Kidney epithelial cell (primary cell): ENCODE measurements around the gene DLAT. TPM values are rescaled to one million over a fixed set of nuclear protein-coding genes. Genes with fewer than 3 reads are reported as not detected.
"Not testable (repeated sequence)": the region's sequence is repeated elsewhere in the genome, so short reads cannot be mapped to it uniquely, and the experiment has no call there.

ENCODE experiments used
- DNase-seq: peaks from one replicate; pipeline ENCODE4 v3.0.0-alpha.2; 2010; ENCODE audit warnings: low read depth
- H3K27me3 ChIP-seq: 2 replicates; pipeline ENCODE4 v1.6.0; 2011; ENCODE audit warnings: low read length; ENCODE audit not compliant: control insufficient read depth, insufficient read depth
- H3K36me3 ChIP-seq: 2 replicates; pipeline ENCODE4 v1.5.1; 2011; ENCODE audit warnings: low read length; ENCODE audit not compliant: control insufficient read depth, insufficient read depth
- H3K4me3 ChIP-seq: 2 replicates; pipeline ENCODE4 v1.5.1; 2011; ENCODE audit warnings: low read depth, mild to moderate bottlenecking, control low read depth, low read length
- total RNA-seq: library from RNA; depleted of rRNA; stranded (reverse); fragments of >200 nt; gene quantifications from 2 replicates; pipeline ENCODE4 v1.2.3, GENCODE V29; 2015
- TF ChIP-seq, protein P1 (sequence below): IDR thresholded peaks from 2 replicates; pipeline ENCODE4 v1.5.1; 2011; ENCODE audit warnings: mild to moderate bottlenecking, moderate library complexity, low read length, control low read depth, inconsistent platforms; ENCODE audit not compliant: insufficient read depth, poor library complexity, severe bottlenecking

The DLAT gene
- total RNA-seq, 1 donor from 2014 or later = 33.4 TPM

DNA sequence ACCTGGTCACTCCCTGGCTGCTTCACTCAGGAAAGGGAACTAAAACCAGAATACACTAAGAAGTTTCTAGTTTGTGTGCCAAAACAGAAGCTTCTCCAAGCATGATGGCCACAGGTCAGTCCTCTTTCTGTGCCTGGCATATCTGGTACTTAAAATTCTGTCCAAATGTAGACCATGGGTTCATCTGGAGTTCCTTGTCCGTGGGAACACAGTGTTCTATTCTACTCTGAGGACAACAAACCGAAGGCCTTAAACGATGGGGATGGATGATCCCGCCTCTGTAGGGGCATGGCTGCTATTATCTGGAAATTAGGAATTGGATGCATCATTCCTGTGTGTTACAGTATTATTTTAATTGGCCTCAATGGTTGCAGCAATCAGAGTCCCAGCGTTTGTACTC lies 6.1 kb upstream of the DLAT start:
- no peak for DNase-seq
- TF ChIP-seq, protein P1, sequence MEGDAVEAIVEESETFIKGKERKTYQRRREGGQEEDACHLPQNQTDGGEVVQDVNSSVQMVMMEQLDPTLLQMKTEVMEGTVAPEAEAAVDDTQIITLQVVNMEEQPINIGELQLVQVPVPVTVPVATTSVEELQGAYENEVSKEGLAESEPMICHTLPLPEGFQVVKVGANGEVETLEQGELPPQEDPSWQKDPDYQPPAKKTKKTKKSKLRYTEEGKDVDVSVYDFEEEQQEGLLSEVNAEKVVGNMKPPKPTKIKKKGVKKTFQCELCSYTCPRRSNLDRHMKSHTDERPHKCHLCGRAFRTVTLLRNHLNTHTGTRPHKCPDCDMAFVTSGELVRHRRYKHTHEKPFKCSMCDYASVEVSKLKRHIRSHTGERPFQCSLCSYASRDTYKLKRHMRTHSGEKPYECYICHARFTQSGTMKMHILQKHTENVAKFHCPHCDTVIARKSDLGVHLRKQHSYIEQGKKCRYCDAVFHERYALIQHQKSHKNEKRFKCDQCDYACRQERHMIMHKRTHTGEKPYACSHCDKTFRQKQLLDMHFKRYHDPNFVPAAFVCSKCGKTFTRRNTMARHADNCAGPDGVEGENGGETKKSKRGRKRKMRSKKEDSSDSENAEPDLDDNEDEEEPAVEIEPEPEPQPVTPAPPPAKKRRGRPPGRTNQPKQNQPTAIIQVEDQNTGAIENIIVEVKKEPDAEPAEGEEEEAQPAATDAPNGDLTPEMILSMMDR = no peak
- Histone ChIP-seq H3K4me3 (no peak overlapping the region), H3K36me3 (no peaks in the 10 kb centered on the region), H3K27me3 (no peaks in the 10 kb centered on the region)

DNA sequence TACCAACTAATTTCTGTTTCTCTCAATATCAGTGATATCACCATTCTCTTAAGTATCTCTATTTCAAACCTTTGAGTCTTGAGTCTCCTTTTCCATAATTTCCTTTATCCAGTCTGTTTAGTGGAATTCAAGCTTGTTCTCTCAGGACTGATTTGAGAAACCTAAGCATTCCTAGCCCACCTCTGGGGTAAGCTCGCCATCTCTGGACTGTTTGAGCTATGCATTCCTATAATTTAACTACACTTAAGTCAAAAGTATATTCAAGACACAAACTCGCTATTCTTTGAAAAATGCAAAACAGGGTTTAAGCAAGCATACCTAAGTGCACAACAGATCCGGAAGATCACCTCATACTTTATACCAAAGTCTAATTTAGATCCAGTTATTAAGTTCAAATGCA lies 2.1 kb upstream of the DLAT start:
- TF ChIP-seq, protein P1 = no peak

DNA sequence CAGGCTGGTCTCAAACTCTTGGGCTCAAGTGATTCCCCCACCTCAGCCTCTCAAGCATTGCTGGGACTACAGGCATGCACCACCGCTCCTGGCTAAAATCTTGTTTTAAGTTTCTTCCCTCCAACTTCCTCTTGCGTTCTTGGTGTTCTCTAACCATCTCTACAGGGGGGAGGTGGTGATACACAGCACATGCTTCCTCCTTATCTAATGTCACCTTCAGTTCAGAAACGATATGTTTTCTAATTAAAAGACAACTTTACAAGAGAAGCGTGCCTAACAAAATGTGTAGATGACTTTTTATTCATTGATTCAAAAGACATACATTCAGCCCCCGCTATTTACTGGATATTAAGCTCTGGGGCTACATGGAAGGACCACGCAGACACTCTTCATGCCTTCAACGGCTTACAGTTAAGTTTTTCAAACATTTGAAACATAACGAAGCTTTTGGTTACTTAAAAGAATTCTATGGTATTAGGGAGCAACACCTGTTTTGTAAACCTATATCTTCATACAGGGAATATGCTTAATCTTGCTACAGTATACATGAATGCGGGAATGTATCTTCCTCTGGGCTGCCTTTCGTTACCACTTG lies 933 bp upstream of the DLAT start:
- TF ChIP-seq, protein P1 = no peak
- no peak for DNase-seq

More for the DNA sequence above, 2.1 kb upstream of the DLAT start:
- H3K4me3 ChIP-seq = no peak overlapping the region
- H3K27me3 ChIP-seq = no peaks in the 10 kb centered on the region
- no peaks in the 10 kb centered on the region for H3K36me3 ChIP-seq
- no peak for DNase-seq

DNA sequence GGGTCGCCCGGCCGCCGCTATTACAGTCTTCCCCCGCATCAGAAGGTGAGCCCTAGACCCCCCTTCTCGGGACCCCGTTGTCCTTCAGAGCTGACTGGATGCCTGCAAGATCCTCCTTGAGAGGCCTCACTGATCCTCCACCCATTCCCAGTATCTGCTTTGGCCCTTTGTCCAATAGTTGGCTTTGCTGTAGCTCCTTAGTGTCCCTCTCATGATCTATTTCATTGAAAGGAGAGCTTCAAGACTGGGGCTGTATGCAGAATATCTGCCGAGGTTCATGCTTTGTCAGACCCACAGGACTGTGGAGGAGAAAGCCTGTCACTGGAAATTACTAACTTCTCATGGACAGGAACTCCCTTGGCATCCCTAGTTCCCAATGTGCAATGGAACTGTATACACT lies 499 bp downstream of the DLAT start:
- Histone ChIP-seq H3K36me3 (no peaks in the 10 kb centered on the region), H3K27me3 (no peaks in the 10 kb centered on the region), H3K4me3 (peak overlapping the region; percentile 87)
- no peak for DNase-seq
- TF ChIP-seq, protein P1 = no peak

More for the DNA sequence above, 933 bp upstream of the DLAT start:
- H3K4me3 ChIP-seq = peak overlapping the region; percentile 87
- no peaks in the 10 kb centered on the region for H3K27me3 ChIP-seq
- H3K36me3 ChIP-seq = no peaks in the 10 kb centered on the region

DNA sequence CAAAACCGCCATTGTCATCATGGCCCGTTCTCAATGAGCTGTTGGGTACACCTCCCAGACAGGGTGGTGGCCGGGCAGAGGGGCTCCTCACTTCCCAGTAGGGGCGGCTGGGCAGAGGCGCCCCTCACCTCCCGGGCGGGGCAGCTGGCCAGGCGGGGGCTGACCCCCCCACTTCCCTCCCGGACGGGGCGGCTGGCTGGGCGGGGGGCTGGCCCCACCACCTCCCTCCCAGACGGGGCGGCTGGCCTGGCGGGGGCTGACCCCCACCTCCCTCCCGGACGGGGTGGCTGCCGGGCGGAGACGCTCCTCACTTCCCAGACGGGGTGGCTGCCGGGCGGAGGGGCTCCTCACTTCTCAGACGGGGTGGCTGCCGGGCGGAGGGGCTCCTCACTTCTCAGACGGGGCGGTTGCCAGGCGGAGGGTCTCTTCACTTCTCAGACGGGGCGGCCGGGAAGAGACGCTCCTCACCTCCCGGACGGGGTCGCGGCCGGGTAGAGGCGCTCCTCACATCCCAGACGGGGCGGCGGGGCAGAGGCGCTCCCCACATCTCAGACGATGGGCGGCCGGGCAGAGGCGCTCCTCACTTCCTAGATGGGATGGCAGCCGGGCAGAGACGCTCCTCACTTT lies 1.7 kb downstream of the DLAT start:
- H3K27me3 ChIP-seq, H3K4me3 ChIP-seq, DNase-seq, H3K36me3 ChIP-seq: not testable (repeated sequence)

DNA sequence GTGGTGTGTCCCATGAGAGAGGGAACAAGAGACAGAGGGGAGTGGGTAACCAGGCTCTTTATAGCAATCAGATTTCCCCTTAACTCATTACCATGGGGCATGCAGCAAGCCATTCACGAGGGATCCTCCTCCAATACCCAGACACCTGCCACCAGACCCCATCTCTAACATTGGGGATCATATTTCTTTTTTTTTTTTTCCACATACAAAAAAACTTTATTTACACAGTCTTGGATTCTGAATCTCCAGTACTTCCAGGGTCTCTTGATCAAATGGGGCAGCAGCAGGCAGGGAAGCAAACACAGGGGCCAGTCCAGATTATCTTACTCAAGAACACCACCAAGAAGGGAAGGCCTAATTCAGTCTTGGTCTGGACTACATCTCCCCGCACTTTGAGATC lies 4.3 kb downstream of the DLAT start:
- H3K4me3 ChIP-seq = no peak overlapping the region
- no peaks in the 10 kb centered on the region for H3K36me3 ChIP-seq
- TF ChIP-seq, protein P1 = no peak
- no peak for DNase-seq
- no peaks in the 10 kb centered on the region for H3K27me3 ChIP-seq
